ENCODE measurements around the gene YBEY. TPM values are rescaled to one million over a fixed set of nuclear protein-coding genes. Genes with fewer than 3 reads are reported as not detected.
"Not testable (repeated sequence)": the region's sequence is repeated elsewhere in the genome, so short reads cannot be mapped to it uniquely, and the experiment has no call there.

Gene YBEY
- total and polyA plus RNA-seq, 2 donors (not counting 3 experiments of a cell fraction or from before 2014, with no cell fraction given) = 6.1 to 15.3 TPM

DNA sequence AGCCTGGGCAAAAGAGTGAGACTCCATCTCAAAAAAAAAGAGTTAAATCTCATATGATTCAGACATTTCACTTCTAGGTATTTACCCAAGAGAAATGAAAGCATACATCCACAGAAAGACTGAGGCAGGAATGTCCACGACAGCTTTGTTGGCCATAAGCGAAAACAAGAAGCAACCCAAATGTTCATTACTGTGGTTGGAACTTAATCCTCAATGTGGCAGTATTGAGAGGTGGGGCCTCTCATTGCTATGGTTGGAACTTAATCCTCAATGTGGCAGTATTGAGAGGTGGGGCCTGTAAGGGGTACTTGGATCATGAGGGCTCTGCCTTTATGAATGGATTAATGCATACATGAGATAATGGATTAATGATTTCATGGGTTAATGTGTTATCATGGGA is 22.3 kb downstream of the YBEY start:
- H3K4me2 ChIP-seq (ENCODE audit: insufficient read depth, low read length) = no peak overlapping the region
- intact Hi-C loops (cut with micrococcal nuclease) (no loop called here), dilution Hi-C loops (cut with MboI; ENCODE audit: extremely low pct_ligation_motif_present, low sequenced_read_pairs) (no loop called here)
- H3K9me1 ChIP-seq (replicated peaks; ENCODE audit: control insufficient read depth, extremely low read depth, insufficient read depth, low read length) = no peaks in the 10 kb centered on the region
- H3K9ac ChIP-seq (replicated peaks; ENCODE audit: extremely low read depth, insufficient read depth, low read length) = no peak overlapping the region
- CTCF ChIA-PET = no interaction called here
- H3K4me3 ChIP-seq (replicated peaks in 1 of 3; ENCODE audit: insufficient read depth in 1 of 3, low read depth in 1 of 3, low read length in 3 of 3) = no peak overlapping the region
- no peak for DNase-seq (ENCODE audit: low read depth, low spot score)
- no peak overlapping the region for H2AFZ ChIP-seq (ENCODE audit: low read depth, low read length)
- H3K27ac ChIP-seq (ENCODE audit: insufficient read depth, low read depth, low read length) = no peak overlapping the region
- no peaks in the 10 kb centered on the region for H3K27me3 ChIP-seq (ENCODE audit: control insufficient read depth in 2 of 2, insufficient read depth in 2 of 2, low read length in 2 of 2)
- no peaks in the 10 kb centered on the region for H3K4me1 ChIP-seq (ENCODE audit: control insufficient read depth, extremely low read depth, insufficient read depth, low read length)
- no peaks in the 10 kb centered on the region for H3K79me2 ChIP-seq (ENCODE audit: control insufficient read depth, insufficient read depth, low read length)
- TF ChIP-seq JUN (IDR thresholded peaks at IDR 0.05; ENCODE audit: borderline replicate concordance, insufficient read depth, insufficient read length, low read depth) = no peak
- TF ChIP-seq EZH2 (IDR thresholded peaks at IDR 0.05; ENCODE audit: borderline replicate concordance, low read depth, low read length, severe bottlenecking) = no peak
- TF ChIP-seq, protein P1, sequence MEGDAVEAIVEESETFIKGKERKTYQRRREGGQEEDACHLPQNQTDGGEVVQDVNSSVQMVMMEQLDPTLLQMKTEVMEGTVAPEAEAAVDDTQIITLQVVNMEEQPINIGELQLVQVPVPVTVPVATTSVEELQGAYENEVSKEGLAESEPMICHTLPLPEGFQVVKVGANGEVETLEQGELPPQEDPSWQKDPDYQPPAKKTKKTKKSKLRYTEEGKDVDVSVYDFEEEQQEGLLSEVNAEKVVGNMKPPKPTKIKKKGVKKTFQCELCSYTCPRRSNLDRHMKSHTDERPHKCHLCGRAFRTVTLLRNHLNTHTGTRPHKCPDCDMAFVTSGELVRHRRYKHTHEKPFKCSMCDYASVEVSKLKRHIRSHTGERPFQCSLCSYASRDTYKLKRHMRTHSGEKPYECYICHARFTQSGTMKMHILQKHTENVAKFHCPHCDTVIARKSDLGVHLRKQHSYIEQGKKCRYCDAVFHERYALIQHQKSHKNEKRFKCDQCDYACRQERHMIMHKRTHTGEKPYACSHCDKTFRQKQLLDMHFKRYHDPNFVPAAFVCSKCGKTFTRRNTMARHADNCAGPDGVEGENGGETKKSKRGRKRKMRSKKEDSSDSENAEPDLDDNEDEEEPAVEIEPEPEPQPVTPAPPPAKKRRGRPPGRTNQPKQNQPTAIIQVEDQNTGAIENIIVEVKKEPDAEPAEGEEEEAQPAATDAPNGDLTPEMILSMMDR (IDR thresholded peaks at IDR 0.05; ENCODE audit: extremely low read depth in 1 of 2, insufficient read depth in 1 of 2, low read depth in 1 of 2, low read length in 2 of 2) = no peak
- TF ChIP-seq GATA2 (IDR thresholded peaks at IDR 0.05; ENCODE audit: insufficient read depth, insufficient read length, low read depth, low read length) = no peak
- TF ChIP-seq POLR2A (IDR thresholded peaks at IDR 0.05; ENCODE audit: low read depth, low read length) = no peak
- TF ChIP-seq POLR2AphosphoS5 (IDR thresholded peaks at IDR 0.05; ENCODE audit: insufficient read depth, low read depth, low read length) = no peak
- no peak for TF ChIP-seq MAX (IDR thresholded peaks at IDR 0.05; ENCODE audit: insufficient read depth, insufficient read length)
- TF ChIP-seq FOS (IDR thresholded peaks at IDR 0.05; ENCODE audit: borderline replicate concordance, insufficient read depth, low read length) = no peak
- TF ChIP-seq MYC (IDR thresholded peaks at IDR 0.05; ENCODE audit: low read depth, low read length) = no peak
- FAIRE-seq = no peak
- POLR2A ChIA-PET = no interaction called here
- peaks cover 3 to 4% of the 10 kb centered on the region in 2 experiments for H3K36me3 ChIP-seq (ENCODE audit: control insufficient read depth in 2 of 2, extremely low read depth in 1 of 2, insufficient read depth in 2 of 2, low read length in 2 of 2)
- BruUV-seq (replicated peaks) = no TSS peak
- no peaks in the 10 kb centered on the region for H3K9me3 ChIP-seq (replicated peaks; ENCODE audit: control insufficient read depth, insufficient read depth, low read length)
- no peaks in the 10 kb centered on the region for H4K20me1 ChIP-seq (replicated peaks; ENCODE audit: control insufficient read depth, extremely low read depth, insufficient read depth, low read length)

DNA sequence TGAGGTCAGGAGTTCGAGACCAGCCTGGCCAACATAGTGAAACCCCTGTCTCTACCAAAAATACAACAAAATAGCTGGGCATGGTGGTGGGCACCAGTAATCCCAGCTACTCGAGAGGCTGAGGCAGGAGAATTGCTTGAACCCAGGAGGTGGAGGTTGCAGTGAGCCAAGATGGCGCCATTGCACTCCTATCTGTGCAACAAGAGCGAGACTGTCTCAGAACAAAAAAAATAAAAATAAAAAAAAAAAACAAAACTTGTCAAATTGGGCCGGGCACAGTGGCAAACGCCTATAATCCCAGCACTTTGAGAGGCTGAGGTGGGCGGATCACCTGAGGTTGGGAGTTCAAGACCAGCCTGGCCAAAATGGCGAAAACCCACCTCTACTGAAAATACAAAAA is 24.1 kb downstream of the YBEY start:
- H4K20me1 ChIP-seq (replicated peaks; ENCODE audit: control insufficient read depth, extremely low read depth, insufficient read depth, low read length); H3K36me3 ChIP-seq (ENCODE audit: control insufficient read depth in 2 of 2, extremely low read depth in 1 of 2, insufficient read depth in 2 of 2, low read length in 2 of 2); H2AFZ ChIP-seq (ENCODE audit: low read depth, low read length); H3K9me1 ChIP-seq (replicated peaks; ENCODE audit: control insufficient read depth, extremely low read depth, insufficient read depth, low read length); intact Hi-C loops (cut with micrococcal nuclease); H3K4me2 ChIP-seq (ENCODE audit: insufficient read depth, low read length); FAIRE-seq; H3K9me3 ChIP-seq (replicated peaks; ENCODE audit: control insufficient read depth, insufficient read depth, low read length); dilution Hi-C loops (cut with MboI; ENCODE audit: extremely low pct_ligation_motif_present, low sequenced_read_pairs); H3K9ac ChIP-seq (replicated peaks; ENCODE audit: extremely low read depth, insufficient read depth, low read length); H3K4me3 ChIP-seq (replicated peaks in 1 of 3; ENCODE audit: insufficient read depth in 1 of 3, low read depth in 1 of 3, low read length in 3 of 3); BruUV-seq (replicated peaks); DNase-seq (ENCODE audit: low read depth, low spot score); H3K4me1 ChIP-seq (ENCODE audit: control insufficient read depth, extremely low read depth, insufficient read depth, low read length); H3K79me2 ChIP-seq (ENCODE audit: control insufficient read depth, insufficient read depth, low read length); H3K27ac ChIP-seq (ENCODE audit: insufficient read depth, low read depth, low read length); POLR2A ChIA-PET; H3K27me3 ChIP-seq (ENCODE audit: control insufficient read depth in 2 of 2, insufficient read depth in 2 of 2, low read length in 2 of 2): not testable (repeated sequence)
- CTCF ChIA-PET = interaction anchor here (1.3 kb wide), 1 partner anchor 26 kb away, joined by 3 read pairs; no protein-coding TSS in a partner anchor
